GM12892 (cell line): ENCODE measurements around the gene ATP2B2.

ENCODE experiments used
- POLR2A ChIP-seq: IDR thresholded peaks from 2 replicates; pipeline ENCODE4 v1.6.1; 2011; ENCODE audit warnings: low read depth, low read length, control low read depth
- POLR2AphosphoS5 ChIP-seq: IDR thresholded peaks from 2 replicates; pipeline ENCODE4 v1.6.1; 2011; ENCODE audit warnings: low read depth, low read length, control low read depth
- TAF1 ChIP-seq: IDR thresholded peaks from 2 replicates; pipeline ENCODE4 v1.6.1; 2011; ENCODE audit warnings: low read depth, mild to moderate bottlenecking, control low read depth, low read length, borderline replicate concordance

GRCh38 chr3:10408680-10409079 lies 96.7 kb downstream of the ATP2B2 start:
- TF ChIP-seq POLR2A (no peak), POLR2AphosphoS5 (no peak), TAF1 (no peak)
